Parathyroid adenoma (tissue), 2 donors: Measurements from ENCODE around the gene SEC23A.
A peak's percentile ranks its signal among the peaks of the same experiment; 100 is the strongest.
"Not testable (repeated sequence)": the region's sequence is repeated elsewhere in the genome, so short reads cannot be mapped to it uniquely, and the experiment has no call there.

Experiments used
- H2AFZ ChIP-seq: fragments of 300-600 bp; sonication (generic); one replicate; pipeline ENCODE4 v1.7.0; 2017; ENCODE audit warnings: antibody characterized with exemption, mild to moderate bottlenecking
- H3K27ac ChIP-seq: fragments of 300-600 bp; sonication (generic); one replicate; pipeline ENCODE4 v1.7.0; 2017
- H3K27me3 ChIP-seq: fragments of 300-600 bp; sonication (generic); one replicate; pipeline ENCODE4 v1.7.0; 2017; ENCODE audit warnings: low read length; ENCODE audit not compliant: control insufficient read depth, insufficient read depth
- H3K36me3 ChIP-seq: fragments of 300-600 bp; sonication (generic); one replicate; pipeline ENCODE4 v1.7.0; 2017; ENCODE audit warnings: low read length; ENCODE audit not compliant: control insufficient read depth, insufficient read depth
- H3K4me1 ChIP-seq: fragments of 300-600 bp; sonication (generic); one replicate; pipeline ENCODE4 v1.7.0; 2017; ENCODE audit warnings: control low read depth
- H3K4me2 ChIP-seq: fragments of 300-600 bp; sonication (generic); one replicate; pipeline ENCODE4 v1.7.0; 2017; ENCODE audit warnings: low read length
- H3K4me3 ChIP-seq: fragments of 300-600 bp; sonication (generic); one replicate; pipeline ENCODE4 v1.7.0; 2017; ENCODE audit warnings: low read depth, low read length
- H3K79me2 ChIP-seq: fragments of 300-600 bp; sonication (generic); one replicate; pipeline ENCODE4 v1.7.0; 2017; ENCODE audit warnings: control low read depth
- H3K9ac ChIP-seq: fragments of 300-600 bp; sonication (generic); one replicate; pipeline ENCODE4 v1.7.0; 2017; ENCODE audit warnings: mild to moderate bottlenecking
- H3K9me3 ChIP-seq: fragments of 300-600 bp; sonication (generic); one replicate; pipeline ENCODE4 v1.7.0; 2017; ENCODE audit warnings: low read length; ENCODE audit not compliant: control insufficient read depth
- CTCF ChIP-seq: fragments of 300-600 bp; sonication (generic); IDR thresholded peaks from one replicate; pipeline ENCODE4 v1.7.0; 2017; ENCODE audit warnings: antibody characterized with exemption, mild to moderate bottlenecking
- donor health status: primary hyperparathyroidism.

SEC23A gene

GRCh38 chr14:39015964-39016577, 87.0 kb downstream of the SEC23A start:
- no peaks in the 10 kb centered on the region for H3K36me3 ChIP-seq
- no peaks in the 10 kb centered on the region for H3K27me3 ChIP-seq
- no peak overlapping the region for H3K4me3 ChIP-seq
- TF ChIP-seq CTCF, result no peak
- no peak overlapping the region for H3K4me2 ChIP-seq
- no peaks in the 10 kb centered on the region for H3K79me2 ChIP-seq
- H3K9ac ChIP-seq, result no peak overlapping the region
- no peaks in the 10 kb centered on the region for H3K9me3 ChIP-seq
- no peaks in the 10 kb centered on the region for H3K4me1 ChIP-seq
- no peak overlapping the region for H3K27ac ChIP-seq
- H2AFZ ChIP-seq, result no peak overlapping the region

GRCh38 chr14:39015360-39015961, 87.6 kb downstream of the SEC23A start:
- TF ChIP-seq CTCF, result peak; percentile 60
- Histone ChIP-seq H3K4me2 (no peak overlapping the region), H3K4me1 (no peaks in the 10 kb centered on the region), H3K36me3 (no peaks in the 10 kb centered on the region), H3K4me3 (no peak overlapping the region), H3K9me3 (no peaks in the 10 kb centered on the region), H3K27me3 (no peaks in the 10 kb centered on the region), H3K9ac (no peak overlapping the region), H3K27ac (no peak overlapping the region), H3K79me2 (no peaks in the 10 kb centered on the region), H2AFZ (no peak overlapping the region)

GRCh38 chr14:39014460-39014859, 88.6 kb downstream of the SEC23A start:
- no peaks in the 10 kb centered on the region for H3K79me2 ChIP-seq

GRCh38 chr14:39008965-39009364, 94.1 kb downstream of the SEC23A start:
- not testable (repeated sequence) for H3K27ac ChIP-seq, H3K4me3 ChIP-seq, H3K4me2 ChIP-seq, H3K4me1 ChIP-seq, H3K79me2 ChIP-seq, H3K9me3 ChIP-seq, H3K36me3 ChIP-seq, H2AFZ ChIP-seq, H3K27me3 ChIP-seq, H3K9ac ChIP-seq

More at GRCh38 chr14:39014460-39014859, 88.6 kb downstream of the SEC23A start:
- H3K9ac ChIP-seq, result no peak overlapping the region
- H2AFZ ChIP-seq, result no peak overlapping the region
- H3K36me3 ChIP-seq, result no peaks in the 10 kb centered on the region
- no peaks in the 10 kb centered on the region for H3K4me1 ChIP-seq
- no peak overlapping the region for H3K27ac ChIP-seq
- TF ChIP-seq CTCF, result no peak
- no peak overlapping the region for H3K4me2 ChIP-seq
- no peaks in the 10 kb centered on the region for H3K9me3 ChIP-seq
- H3K27me3 ChIP-seq, result no peaks in the 10 kb centered on the region
- H3K4me3 ChIP-seq, result no peak overlapping the region

GRCh38 chr14:39006721-39007410, 96.2 kb downstream of the SEC23A start:
- H3K9me3 ChIP-seq, result no peaks in the 10 kb centered on the region
- no peak overlapping the region for H3K27ac ChIP-seq
- no peak overlapping the region for H3K9ac ChIP-seq
- H3K4me1 ChIP-seq, result no peaks in the 10 kb centered on the region
- H3K36me3 ChIP-seq, result no peaks in the 10 kb centered on the region
- H2AFZ ChIP-seq, result no peak overlapping the region
- H3K27me3 ChIP-seq, result no peaks in the 10 kb centered on the region
- no peaks in the 10 kb centered on the region for H3K79me2 ChIP-seq
- H3K4me2 ChIP-seq, result no peak overlapping the region
- no peak overlapping the region for H3K4me3 ChIP-seq
- no peak for TF ChIP-seq CTCF
